HCT116 (cell line): Measurements from ENCODE around the gene ZNF730. TPM values are rescaled to one million over a fixed set of nuclear protein-coding genes. Genes with fewer than 3 reads are reported as not detected.

Source experiments
- total RNA-seq: library from RNA; stranded (reverse); gene quantifications from one replicate; pipeline ENCODE4 v1.2.1, GENCODE V29; 2021; ENCODE audit not compliant: unreplicated experiment
- TF ChIP-seq, protein P1 (sequence below): IDR thresholded peaks from 2 replicates; pipeline ENCODE4 v1.6.1; 2011; ENCODE audit warnings: mild to moderate bottlenecking, low read length, moderate library complexity; ENCODE audit not compliant: insufficient replicate concordance; ENCODE audit errors: extremely low read depth

Gene ZNF730
- total RNA-seq, 1 experiment from 2014 or later, result not detected

DNA sequence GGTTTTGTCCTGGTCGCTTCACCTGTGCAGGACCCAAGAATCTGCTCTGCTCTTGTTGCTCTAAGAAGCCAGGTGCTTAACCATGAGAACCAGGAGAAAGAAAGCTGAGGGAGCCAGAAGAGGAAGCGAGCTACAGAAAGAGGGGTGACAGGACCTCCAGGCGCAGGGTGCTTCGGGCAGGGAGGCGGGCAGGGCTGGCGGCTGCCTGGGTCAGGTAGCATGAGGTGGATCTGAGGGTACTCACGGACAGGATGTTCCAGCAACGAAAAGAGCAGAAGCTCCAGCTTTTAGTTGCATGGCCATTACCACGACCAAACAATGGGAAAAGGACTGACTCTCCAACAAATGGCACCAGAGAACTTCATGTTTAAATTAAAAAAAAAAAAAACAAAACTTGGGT is 73.5 kb downstream of the ZNF730 start (continued):
- TF ChIP-seq, protein P1, sequence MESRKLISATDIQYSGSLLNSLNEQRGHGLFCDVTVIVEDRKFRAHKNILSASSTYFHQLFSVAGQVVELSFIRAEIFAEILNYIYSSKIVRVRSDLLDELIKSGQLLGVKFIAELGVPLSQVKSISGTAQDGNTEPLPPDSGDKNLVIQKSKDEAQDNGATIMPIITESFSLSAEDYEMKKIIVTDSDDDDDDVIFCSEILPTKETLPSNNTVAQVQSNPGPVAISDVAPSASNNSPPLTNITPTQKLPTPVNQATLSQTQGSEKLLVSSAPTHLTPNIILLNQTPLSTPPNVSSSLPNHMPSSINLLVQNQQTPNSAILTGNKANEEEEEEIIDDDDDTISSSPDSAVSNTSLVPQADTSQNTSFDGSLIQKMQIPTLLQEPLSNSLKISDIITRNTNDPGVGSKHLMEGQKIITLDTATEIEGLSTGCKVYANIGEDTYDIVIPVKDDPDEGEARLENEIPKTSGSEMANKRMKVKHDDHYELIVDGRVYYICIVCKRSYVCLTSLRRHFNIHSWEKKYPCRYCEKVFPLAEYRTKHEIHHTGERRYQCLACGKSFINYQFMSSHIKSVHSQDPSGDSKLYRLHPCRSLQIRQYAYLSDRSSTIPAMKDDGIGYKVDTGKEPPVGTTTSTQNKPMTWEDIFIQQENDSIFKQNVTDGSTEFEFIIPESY, result no peak

Other genes starting within 250 kb of the ZNF730 start
- not detected for gene ZNF728, start 113.8 kb upstream of the ZNF730 start, total RNA-seq
- gene ZNF724, start 133.4 kb downstream of the ZNF730 start, total RNA-seq, result 7.1 TPM